ENCODE results near the gene FBF1.

GRCh38 chr17:75892556-75893224 lies 48.2 kb downstream of the FBF1 start:
- TF ChIP-seq CTCF (IDR thresholded peaks at IDR 0.05; ENCODE audit: insufficient read depth, low read length) (no peak), SPI1 (IDR thresholded peaks at IDR 0.05; ENCODE audit: borderline replicate concordance, low read depth) (no peak), POLR2AphosphoS5 (IDR thresholded peaks at IDR 0.05; ENCODE audit: low read depth) (no peak), REST (IDR thresholded peaks at IDR 0.05; ENCODE audit: insufficient replicate concordance, low read depth) (no peak), GABPA (IDR thresholded peaks at IDR 0.05; ENCODE audit: low read depth) (no peak)
